SU-DHL-6 (cell line): ENCODE measurements around the gene F2R.

ENCODE experiments used
- H2AFZ ChIP-seq: fragments of 200-600 bp; sonication (generic); 2 replicates; pipeline ENCODE4 v1.6.1; 2014; ENCODE audit warnings: low read depth, mild to moderate bottlenecking, moderate library complexity, mixed read lengths, antibody characterized with exemption, low read length; ENCODE audit not compliant: severe bottlenecking
- H3F3A ChIP-seq: fragments of 200-600 bp; shearing (Covaris generic); 2 replicates; pipeline ENCODE4 v1.6.0; 2016; ENCODE audit warnings: antibody characterized with exemption, mild to moderate bottlenecking; ENCODE audit not compliant: insufficient read depth
- H3K27ac ChIP-seq: fragments of 200-600 bp; sonication (generic); 2 replicates; pipeline ENCODE4 v1.5.1; 2016; ENCODE audit warnings: low read depth, mild to moderate bottlenecking, low read length, moderate library complexity, mixed read lengths
- H3K27me3 ChIP-seq: fragments of 200-600 bp; sonication (generic), shearing (Covaris generic); 2 replicates; pipeline ENCODE4 v1.6.0; 2014; ENCODE audit warnings: mild to moderate bottlenecking, low read length
- H3K36me3 ChIP-seq: fragments of 200-600 bp; sonication (generic); 2 replicates; pipeline ENCODE4 v1.6.1; 2014; ENCODE audit warnings: mild to moderate bottlenecking, low read length, mixed read lengths
- H3K4me2 ChIP-seq: fragments of 300-600, 200-600 bp; shearing (Covaris generic), sonication (generic); 2 replicates; pipeline ENCODE4 v1.6.0; 2014; ENCODE audit warnings: low read length, low read depth, mild to moderate bottlenecking; ENCODE audit not compliant: poor library complexity, severe bottlenecking
- H3K4me3 ChIP-seq: fragments of 200-600 bp; sonication (generic); 2 replicates; pipeline ENCODE4 v1.5.1; 2014; ENCODE audit warnings: antibody characterized with exemption, low read length, mild to moderate bottlenecking, mixed read lengths; ENCODE audit not compliant: insufficient read depth, poor library complexity, severe bottlenecking
- H3K79me2 ChIP-seq: fragments of 200-600 bp; sonication (generic); 2 replicates; pipeline ENCODE4 v1.6.1; 2014; ENCODE audit warnings: mild to moderate bottlenecking, low read length, moderate library complexity; ENCODE audit not compliant: insufficient read depth
- H3K9ac ChIP-seq: fragments of 200-600 bp; sonication (generic); 2 replicates; pipeline ENCODE4 v1.7.0; 2014; ENCODE audit warnings: mild to moderate bottlenecking, low read length
- H3K9me2 ChIP-seq: fragments of 200-600 bp; sonication (generic); replicated peaks from 2 replicates; pipeline ENCODE4 v1.6.1; 2014; ENCODE audit warnings: low read length; ENCODE audit not compliant: insufficient read depth
- H3K9me3 ChIP-seq: fragments of 200-600 bp; sonication (generic); 2 replicates; pipeline ENCODE4 v1.6.1; 2014; ENCODE audit warnings: low read length, mixed read lengths; ENCODE audit not compliant: insufficient read depth
- H4K20me1 ChIP-seq: fragments of 200-600 bp; sonication (generic); 2 replicates; pipeline ENCODE4 v1.6.1; 2014; ENCODE audit warnings: low read depth, mild to moderate bottlenecking, antibody characterized with exemption, low read length, moderate library complexity, mixed read lengths
- CTCF ChIP-seq: fragments of 200-600 bp; sonication (generic); IDR thresholded peaks from one replicate; pipeline ENCODE4 v1.5.1; 2017; ENCODE audit warnings: antibody characterized with exemption, mild to moderate bottlenecking, low read length, moderate library complexity; ENCODE audit not compliant: insufficient read depth, poor library complexity, severe bottlenecking
- EZH2phosphoT487 ChIP-seq: fragments of 200-600 bp; sonication (generic), shearing (Covaris generic); conservative IDR thresholded peaks from 2 replicates; pipeline ENCODE4 v1.6.1; 2018; ENCODE audit warnings: mild to moderate bottlenecking, antibody characterized with exemption, low read length, moderate library complexity, mixed read lengths

The F2R gene

DNA sequence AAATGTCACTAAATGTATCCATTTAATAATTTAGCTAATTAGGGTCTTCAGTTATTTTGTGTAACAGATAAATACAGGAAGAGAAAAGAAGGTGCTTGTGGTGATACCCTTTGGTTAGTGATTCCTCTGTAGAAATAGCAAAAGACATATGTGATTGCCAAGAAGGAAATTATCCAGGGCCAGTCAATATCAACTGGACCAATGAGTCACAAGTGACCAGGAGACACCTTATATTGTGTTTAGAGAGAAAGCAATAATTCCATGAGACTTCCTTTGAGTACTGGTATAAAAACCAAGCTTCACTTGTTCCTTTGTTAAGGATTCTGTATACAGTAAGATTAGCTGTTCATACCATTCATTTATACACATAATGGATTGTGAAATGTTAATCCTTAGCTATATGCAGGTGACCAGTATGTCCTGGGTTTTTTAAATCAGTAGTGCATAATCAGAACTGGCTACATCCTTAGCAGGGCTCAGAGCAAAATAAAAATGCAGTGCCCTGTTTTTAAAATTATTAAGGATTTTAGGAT lies 11.7 kb upstream of the F2R start:
- Histone ChIP-seq H3K9me2 (no peaks in the 10 kb centered on the region), H3K4me2 (no peak overlapping the region), H3K9ac (no peak overlapping the region), H4K20me1 (no peaks in the 10 kb centered on the region), H3K79me2 (no peaks in the 10 kb centered on the region), H3K36me3 (no peaks in the 10 kb centered on the region), H3F3A (no peaks in the 10 kb centered on the region), H2AFZ (no peak overlapping the region), H3K4me3 (no peak overlapping the region), H3K27me3 (no peaks in the 10 kb centered on the region), H3K9me3 (no peaks in the 10 kb centered on the region), H3K27ac (no peak overlapping the region)
- TF ChIP-seq EZH2phosphoT487 = no peak
- TF ChIP-seq CTCF = no peak

- Histone ChIP-seq H3K79me2 (no peaks in the 10 kb centered on the region), H3K9ac (no peak overlapping the region), H3K9me3 (no peaks in the 10 kb centered on the region), H3K36me3 (no peaks in the 10 kb centered on the region), H4K20me1 (no peaks in the 10 kb centered on the region), H3K9me2 (no peaks in the 10 kb centered on the region), H3K27me3 (no peaks in the 10 kb centered on the region), H3K4me2 (no peak overlapping the region), H3K4me3 (no peak overlapping the region), H3F3A (no peaks in the 10 kb centered on the region), H2AFZ (no peak overlapping the region), H3K27ac (no peak overlapping the region)
- TF ChIP-seq EZH2phosphoT487 = no peak
- no peak for TF ChIP-seq CTCF
Observed at GRCh38 chr5:76705574-76705973, 10.4 kb upstream of the F2R start.

DNA sequence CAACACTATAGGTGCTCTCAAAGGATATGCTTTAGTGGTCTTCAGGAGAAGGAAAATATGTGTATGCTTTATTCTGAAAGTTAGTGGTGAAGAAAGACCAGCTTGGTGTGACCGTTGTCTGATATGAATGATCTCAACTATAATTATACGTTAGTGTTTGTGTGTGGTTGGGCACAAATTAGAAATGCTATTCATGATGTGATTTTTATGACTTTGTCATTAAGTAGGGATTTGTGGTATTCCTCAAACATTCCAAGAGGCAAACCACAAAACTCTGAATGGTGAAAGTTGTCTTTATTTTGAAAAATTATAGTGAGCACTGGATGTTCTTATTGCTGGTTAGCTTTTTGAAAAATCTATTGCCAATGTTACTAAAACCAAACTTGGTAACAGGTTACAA lies 6.2 kb upstream of the F2R start:
- Histone ChIP-seq H3K4me2 (no peak overlapping the region), H3K36me3 (no peaks in the 10 kb centered on the region), H3K27me3 (no peaks in the 10 kb centered on the region), H3K9me2 (no peaks in the 10 kb centered on the region), H3K9me3 (no peaks in the 10 kb centered on the region), H4K20me1 (no peaks in the 10 kb centered on the region), H3K4me3 (no peak overlapping the region), H3K27ac (no peak overlapping the region), H3K79me2 (no peaks in the 10 kb centered on the region), H3F3A (no peaks in the 10 kb centered on the region), H2AFZ (no peak overlapping the region), H3K9ac (no peak overlapping the region)
- TF ChIP-seq EZH2phosphoT487 (no peak), CTCF (no peak)

GRCh38 chr5:76710991-76711390 lies 4.9 kb upstream of the F2R start:
- Histone ChIP-seq H3K9ac (no peak overlapping the region), H3K9me3 (no peaks in the 10 kb centered on the region), H2AFZ (no peak overlapping the region), H3K27me3 (no peaks in the 10 kb centered on the region), H3K9me2 (no peaks in the 10 kb centered on the region), H4K20me1 (no peaks in the 10 kb centered on the region), H3K79me2 (no peaks in the 10 kb centered on the region), H3K36me3 (no peaks in the 10 kb centered on the region), H3K27ac (no peak overlapping the region), H3F3A (no peaks in the 10 kb centered on the region), H3K4me2 (no peak overlapping the region), H3K4me3 (no peak overlapping the region)
- TF ChIP-seq CTCF = no peak
- TF ChIP-seq EZH2phosphoT487 = no peak
